GM18873 (cell line): ENCODE measurements around the gene SLC27A4.
A peak's percentile ranks its signal among the peaks of the same experiment; 100 is the strongest.

Experiments used
- ATAC-seq: cut with Tn5 transposase; IDR thresholded peaks from one replicate; pipeline ENCODE4 v1.9.1; 2021; ENCODE audit warnings: mild to moderate bottlenecking, moderate library complexity, moderate number of reproducible peaks; ENCODE audit not compliant: unreplicated experiment, low FRiP score

Gene SLC27A4

DNA sequence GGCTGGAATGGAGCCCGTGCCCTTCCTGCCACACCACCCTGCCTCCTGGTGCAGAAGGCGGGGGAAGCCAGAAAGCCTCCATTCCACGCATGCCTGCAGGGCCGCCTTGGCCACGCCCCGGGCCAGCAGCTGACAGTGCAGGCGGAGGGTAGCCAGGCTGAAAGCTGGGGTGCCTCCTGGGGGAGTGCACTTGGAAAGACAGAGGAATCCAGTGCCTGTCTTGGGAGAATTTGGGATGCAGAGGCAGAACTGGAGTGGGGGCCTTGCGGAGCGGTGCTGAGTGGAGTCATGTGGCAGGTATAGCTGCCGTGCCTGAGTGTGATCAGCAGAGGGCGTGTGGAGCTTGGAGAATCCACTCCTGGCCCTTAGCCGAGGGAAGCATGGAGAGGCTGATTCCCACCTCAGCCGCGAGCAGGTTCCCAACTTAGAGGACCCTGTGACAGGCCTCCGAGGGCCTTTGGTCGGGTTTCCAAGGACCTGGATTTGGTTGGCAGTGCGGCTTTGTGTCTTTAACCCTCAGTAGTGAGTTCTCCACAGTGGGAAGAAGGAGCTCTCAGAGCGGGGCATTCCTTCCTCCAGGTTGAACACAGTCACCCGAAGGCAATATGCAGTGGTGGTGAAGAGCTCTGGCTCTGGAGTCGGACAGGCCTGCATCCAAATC, 21.8 kb downstream of the SLC27A4 start:
- ATAC-seq: no peak

- ATAC-seq: no peak
Observed at GRCh38 chr9:128362774-128363173, 22.4 kb downstream of the SLC27A4 start.

DNA sequence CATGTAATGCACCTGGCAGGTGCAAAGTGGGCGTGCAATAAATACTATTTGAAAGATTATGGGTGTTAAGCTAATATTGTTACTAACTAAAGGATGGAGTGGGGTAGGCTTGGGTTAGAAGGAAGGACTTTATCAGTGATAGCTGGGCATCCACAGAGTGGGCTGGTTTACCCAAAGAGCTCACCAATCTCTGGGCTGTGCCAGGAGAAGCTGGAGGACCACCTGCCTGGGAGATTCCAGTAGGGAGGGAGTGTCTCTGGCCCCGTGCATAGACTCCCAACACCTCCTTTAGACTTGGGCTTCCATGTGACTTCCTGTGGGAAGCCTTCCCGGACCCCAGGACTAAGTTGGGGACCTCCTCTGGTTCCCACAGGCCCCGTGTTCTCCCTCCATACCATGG, 25.2 kb downstream of the SLC27A4 start:
- no peak for ATAC-seq

GRCh38 chr9:128369024-128369706, 28.8 kb downstream of the SLC27A4 start:
- ATAC-seq: no peak

DNA sequence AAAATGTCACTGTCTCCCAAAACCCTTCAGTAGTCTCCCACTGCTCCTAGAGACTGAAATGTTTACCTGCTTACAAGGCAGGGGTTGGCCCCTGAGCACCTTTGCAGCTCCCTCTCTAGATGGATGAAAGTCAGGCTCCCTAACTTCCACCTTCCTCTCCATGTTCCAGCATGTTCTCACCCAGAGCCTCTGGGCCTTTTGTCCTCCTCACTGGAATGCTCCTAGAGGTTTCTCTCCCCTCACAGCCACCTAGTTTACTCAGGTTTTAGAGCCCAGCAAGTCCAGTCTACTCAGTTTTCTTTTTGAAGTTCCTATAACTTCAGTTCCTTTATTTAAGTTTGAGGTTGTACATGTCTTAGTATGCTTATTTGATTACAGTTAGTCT, 30.0 kb downstream of the SLC27A4 start:
- no peak for ATAC-seq

DNA sequence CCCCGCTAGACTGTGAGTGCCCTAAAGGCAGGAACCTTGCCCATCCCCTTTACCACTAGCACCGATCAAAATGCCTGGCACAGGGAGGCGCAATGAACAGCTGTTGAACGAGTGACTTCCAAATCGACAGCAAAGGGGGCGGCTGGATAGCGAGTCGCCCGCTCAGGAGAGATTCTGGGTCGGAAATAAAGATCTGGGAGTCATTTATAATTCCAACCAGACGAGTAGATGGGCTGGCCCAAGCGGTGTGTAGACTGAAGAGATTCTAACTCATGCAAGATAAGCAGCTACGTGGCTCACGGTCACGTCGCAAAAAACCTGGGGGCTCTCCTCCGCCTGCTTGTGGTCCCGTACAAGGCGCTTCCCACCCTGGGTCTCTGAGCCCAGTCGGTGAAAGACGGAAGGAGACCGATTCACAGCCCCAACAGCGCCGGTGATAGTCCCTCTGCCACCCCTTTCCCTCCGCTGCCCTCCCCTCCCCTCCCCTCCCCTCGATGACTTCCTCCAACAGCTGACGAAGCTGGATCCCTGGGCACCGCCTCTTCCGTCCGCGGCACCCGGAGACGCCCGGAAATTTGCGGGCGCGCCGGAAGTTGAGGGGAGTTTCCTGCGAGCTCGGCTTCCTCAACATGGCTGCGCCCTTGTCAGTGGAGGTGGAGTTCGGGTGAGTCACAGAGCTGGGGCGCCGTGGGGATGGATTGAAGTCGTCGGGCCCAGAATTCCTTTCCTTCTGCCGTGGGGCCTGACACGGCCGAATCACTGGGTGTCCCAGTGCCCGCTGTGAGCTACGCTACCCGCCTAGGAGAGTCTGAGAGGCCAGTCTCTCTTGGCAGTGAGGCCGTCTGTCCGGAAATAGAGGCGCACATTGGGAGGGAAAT, 30.7 kb downstream of the SLC27A4 start, which contains the start of gene URM1:
Gene URM1 (plus strand): TSS at position 623 of the 878 bp plus-strand sequence. CDS start 7 bp downstream, at position 630.
- peak; percentile 75 for ATAC-seq

DNA sequence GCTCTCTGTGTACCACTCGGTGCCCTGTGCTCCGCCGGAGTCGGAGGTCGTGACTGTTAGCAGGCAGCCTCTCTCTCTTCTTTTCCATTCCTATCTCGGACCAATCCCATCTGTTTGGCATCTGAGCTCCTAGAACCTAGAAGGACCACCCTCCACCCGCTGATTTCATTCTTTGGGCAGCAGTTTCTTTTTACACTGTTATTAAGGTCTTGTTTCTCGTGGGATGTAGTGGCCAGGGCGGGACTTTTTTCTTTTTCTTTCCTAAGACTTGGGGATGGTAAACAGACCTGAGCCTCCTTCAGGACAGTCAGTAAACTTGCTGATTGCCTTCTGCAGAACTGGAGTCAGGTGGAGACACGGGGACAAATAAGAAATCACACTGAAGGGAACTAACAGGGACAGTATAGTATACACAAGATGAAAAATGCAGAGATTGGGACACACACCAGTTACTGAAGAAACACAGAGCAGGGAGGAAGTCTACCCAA, 31.3 kb downstream of the SLC27A4 start:
- ATAC-seq: no peak

DNA sequence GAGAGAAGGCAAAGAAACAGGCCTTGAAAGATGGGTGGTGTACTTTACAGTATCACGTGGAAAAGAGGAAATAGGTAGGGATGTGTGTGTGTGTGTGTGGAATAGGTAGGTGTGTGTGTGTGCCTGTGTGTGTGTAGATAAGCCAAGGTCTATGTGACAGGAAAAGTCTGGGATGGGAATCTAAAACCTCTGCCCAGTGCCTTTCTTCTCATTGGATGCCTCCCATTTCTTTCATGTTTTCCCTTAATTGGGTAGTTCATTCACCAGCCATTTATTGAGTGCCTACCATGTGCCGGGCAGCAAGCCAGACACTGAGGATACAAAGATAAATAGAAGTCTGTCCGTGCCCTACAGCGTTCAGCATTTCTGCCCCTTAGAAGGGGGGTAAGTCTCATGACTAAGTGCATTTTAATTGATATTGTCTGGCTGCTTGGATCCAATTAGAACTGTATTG, 31.9 kb downstream of the SLC27A4 start:
- ATAC-seq: no peak

- ATAC-seq: no peak
Observed at GRCh38 chr9:128372784-128373183, 32.5 kb downstream of the SLC27A4 start.

- ATAC-seq: no peak
Observed at GRCh38 chr9:128374221-128374675, 33.9 kb downstream of the SLC27A4 start.

- no peak for ATAC-seq
Observed at GRCh38 chr9:128375865-128376264, 35.5 kb downstream of the SLC27A4 start.

DNA sequence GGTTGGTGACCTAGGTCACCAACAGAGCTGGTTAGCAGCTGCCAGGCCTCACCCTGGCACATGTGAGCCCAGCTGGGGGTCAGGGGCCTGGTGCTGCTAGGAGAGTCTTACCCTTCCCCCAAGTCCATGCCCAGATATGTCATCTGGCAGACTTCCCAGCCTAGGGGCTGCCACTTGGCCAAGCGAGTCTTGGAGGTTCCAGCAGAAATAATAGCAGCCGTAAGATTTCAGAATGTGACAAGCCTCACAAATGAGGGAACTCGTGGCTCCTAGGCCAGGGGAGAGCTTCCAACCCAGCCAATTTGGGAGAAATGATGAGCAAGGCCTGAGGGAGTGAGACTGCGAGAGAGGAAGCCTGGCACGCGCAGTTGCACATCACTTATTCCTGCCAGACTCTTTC, 41.9 kb downstream of the SLC27A4 start:
- ATAC-seq: no peak

GRCh38 chr9:128383007-128383753, 42.9 kb downstream of the SLC27A4 start:
- ATAC-seq: no peak

GRCh38 chr9:128383791-128384190, 43.5 kb downstream of the SLC27A4 start:
- no peak for ATAC-seq

DNA sequence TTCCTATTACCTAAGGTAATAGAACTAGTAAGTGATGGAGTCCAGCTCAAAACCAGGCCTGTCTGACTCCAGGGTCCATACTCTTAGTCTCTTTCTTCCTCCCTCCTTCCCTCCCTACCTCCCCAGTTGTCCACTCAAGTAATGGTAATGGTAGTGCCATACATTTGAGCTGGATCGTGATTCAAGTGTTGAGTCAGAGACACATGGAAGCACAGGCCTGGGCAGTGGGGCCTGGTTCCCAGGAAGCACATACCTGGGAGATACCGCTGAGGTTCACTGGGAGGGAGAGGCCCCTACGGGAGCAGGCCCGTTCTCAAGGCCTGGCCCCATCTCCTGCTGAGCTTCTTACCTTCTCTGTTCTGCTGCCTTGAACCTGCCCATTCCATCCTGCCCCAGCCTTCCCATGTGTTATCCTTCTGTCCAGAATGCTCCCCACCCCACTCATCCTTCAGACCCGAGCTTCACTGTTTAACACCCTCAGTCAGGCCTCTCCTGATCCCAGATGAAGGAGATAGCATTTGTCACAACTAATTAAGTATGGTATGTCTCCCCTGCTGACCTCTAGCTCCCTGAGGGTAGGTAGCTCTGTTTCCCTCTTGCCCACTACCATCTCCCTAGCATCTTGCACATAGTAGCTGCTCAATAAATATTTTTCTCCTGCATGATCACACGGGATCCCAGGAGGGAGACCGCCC, 44.6 kb downstream of the SLC27A4 start:
- ATAC-seq: no peak

DNA sequence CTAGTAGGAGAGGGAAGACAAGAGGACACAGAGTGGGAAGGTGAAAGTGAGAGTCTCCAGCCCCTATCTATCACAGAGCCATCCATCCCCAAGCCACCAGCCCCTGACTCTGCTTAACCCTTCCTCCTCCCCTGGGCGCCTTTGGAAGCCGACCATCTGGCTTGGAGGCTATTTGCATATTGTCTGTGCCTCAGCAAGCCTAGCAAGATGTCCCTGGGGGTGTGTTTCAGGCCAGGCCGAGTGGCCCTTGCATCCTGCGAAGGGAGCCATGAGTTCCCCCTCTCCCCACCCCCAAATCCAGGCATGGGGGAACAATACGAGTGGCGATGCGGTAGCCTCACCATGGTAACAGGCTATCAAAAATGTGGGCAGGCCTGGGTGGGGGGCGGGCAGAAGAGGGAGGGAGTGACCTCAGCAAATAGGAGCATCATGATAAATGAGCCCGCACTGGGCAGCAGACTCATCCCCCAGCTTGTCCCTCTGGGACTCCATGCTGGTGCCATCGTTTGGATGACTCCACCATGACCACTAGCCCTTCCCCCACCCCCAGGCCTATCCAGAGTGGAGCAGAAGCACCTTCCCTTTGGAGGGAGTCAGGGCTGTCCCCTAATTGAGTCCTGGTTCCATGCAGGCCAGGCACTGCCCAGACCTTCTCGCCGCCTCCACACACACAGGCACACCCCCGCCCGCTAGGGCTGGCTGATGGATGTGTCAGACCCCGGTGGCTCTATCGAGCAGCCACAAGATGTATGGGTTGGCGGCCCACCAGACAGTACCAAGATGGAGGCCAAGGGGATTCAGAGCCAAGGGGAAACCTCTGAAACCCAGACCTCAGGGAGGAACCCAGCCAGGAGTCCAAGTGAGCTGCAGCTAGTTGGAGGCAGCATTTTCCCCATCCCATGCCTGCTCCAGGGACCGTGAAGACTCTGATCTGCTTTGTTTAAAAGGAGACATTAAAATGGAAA, 45.5 kb downstream of the SLC27A4 start:
- ATAC-seq: no peak

DNA sequence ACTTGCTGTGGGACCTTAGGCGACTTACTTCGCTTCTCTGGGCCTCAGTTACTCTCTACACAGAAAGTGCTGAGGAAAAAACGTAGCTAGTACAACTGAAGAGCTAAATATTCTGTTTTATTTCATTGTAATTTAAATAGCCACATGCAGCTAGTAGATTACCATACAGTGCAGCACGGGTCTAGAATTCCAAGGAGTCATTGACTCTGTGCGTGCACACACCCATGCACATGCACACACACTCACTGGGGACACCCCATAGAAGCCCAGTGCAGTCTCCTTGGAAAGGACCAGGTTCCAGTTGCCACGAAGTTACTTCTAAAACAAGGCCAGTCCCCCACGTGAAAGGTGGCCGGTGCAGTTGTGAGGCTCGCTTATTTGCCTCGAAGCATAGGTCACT, 47.8 kb downstream of the SLC27A4 start:
- ATAC-seq: no peak

GRCh38 chr9:128389395-128390149, 49.2 kb downstream of the SLC27A4 start:
- ATAC-seq: no peak
